IPS-18c (cell line): Measurements from ENCODE around the gene ARHGAP45.
A peak's percentile ranks its signal among the peaks of the same experiment; 100 is the strongest.

Experiments
- H3K4me3 ChIP-seq: 2 replicates; pipeline ENCODE4 v1.7.0; 2013; ENCODE audit warnings: low read depth, mild to moderate bottlenecking, low read length, moderate library complexity; ENCODE audit not compliant: insufficient read depth
- H3K9me3 ChIP-seq: one replicate; pipeline ENCODE4 v1.6.1; 2013; ENCODE audit warnings: mild to moderate bottlenecking, low read length, moderate library complexity; ENCODE audit not compliant: control insufficient read depth, insufficient read depth

Gene ARHGAP45

GRCh38 chr19:1105008-1105872 is 38.3 kb downstream of the ARHGAP45 start:
- Histone ChIP-seq H3K9me3 (no peaks in the 10 kb centered on the region), H3K4me3 (peak overlapping the region; percentile 84)

GRCh38 chr19:1105873-1106840 is 39.2 kb downstream of the ARHGAP45 start:
- no peaks in the 10 kb centered on the region for H3K9me3 ChIP-seq
- H3K4me3 ChIP-seq: no peak overlapping the region; the same call in 1 of the 2 replicates

- Histone ChIP-seq H3K4me3 (no peak overlapping the region), H3K9me3 (no peaks in the 10 kb centered on the region)
These were observed 40.1 kb downstream of the ARHGAP45 start for GRCh38 chr19:1106841-1107660.

GRCh38 chr19:1107661-1108261 is 40.8 kb downstream of the ARHGAP45 start:
- H3K9me3 ChIP-seq: no peaks in the 10 kb centered on the region
- H3K4me3 ChIP-seq: no peak overlapping the region

- Histone ChIP-seq H3K9me3 (no peaks in the 10 kb centered on the region), H3K4me3 (no peak overlapping the region)
These were observed 41.5 kb downstream of the ARHGAP45 start for GRCh38 chr19:1108291-1109031.

GRCh38 chr19:1109032-1109551 is 42.1 kb downstream of the ARHGAP45 start:
- no peak overlapping the region for H3K4me3 ChIP-seq
- H3K9me3 ChIP-seq: no peaks in the 10 kb centered on the region

- H3K4me3 ChIP-seq: no peak overlapping the region
- no peaks in the 10 kb centered on the region for H3K9me3 ChIP-seq
These were observed 43.0 kb downstream of the ARHGAP45 start for GRCh38 chr19:1109697-1110671.

- no peak overlapping the region for H3K4me3 ChIP-seq
- no peaks in the 10 kb centered on the region for H3K9me3 ChIP-seq
These were observed 44.1 kb downstream of the ARHGAP45 start for GRCh38 chr19:1110809-1111640.

GRCh38 chr19:1111641-1112267 is 44.8 kb downstream of the ARHGAP45 start:
- H3K9me3 ChIP-seq: no peaks in the 10 kb centered on the region
- no peak overlapping the region for H3K4me3 ChIP-seq

- Histone ChIP-seq H3K4me3 (no peak overlapping the region), H3K9me3 (no peaks in the 10 kb centered on the region)
These were observed 45.5 kb downstream of the ARHGAP45 start for GRCh38 chr19:1112268-1113029.

- H3K4me3 ChIP-seq: no peak overlapping the region
- H3K9me3 ChIP-seq: no peaks in the 10 kb centered on the region
These were observed 46.3 kb downstream of the ARHGAP45 start for GRCh38 chr19:1113030-1113985.

GRCh38 chr19:1113986-1114483 is 47.1 kb downstream of the ARHGAP45 start:
- H3K4me3 ChIP-seq: no peak overlapping the region
- no peaks in the 10 kb centered on the region for H3K9me3 ChIP-seq
